T-helper 17 cell (primary cell): ENCODE measurements around the gene AP3S1. TPM values are rescaled to one million over a fixed set of nuclear protein-coding genes. Genes with fewer than 3 reads are reported as not detected.

Experiments
- total RNA-seq, 4 donors: library from RNA in 2 of 4; stranded (reverse) in 2 of 4; gene quantifications; one replicate each; pipeline ENCODE4 v1.2.3 and lab custom pipeline; 2022 to 2026

Gene AP3S1
- total RNA-seq, 2 donors from 2014 or later, result 44.5 to 45.0 TPM

Other genes starting within 250 kb of the AP3S1 start
- under 1 TPM; 0.52 to 0.90 TPM for gene TICAM2, start 239.5 kb upstream of the AP3S1 start, total RNA-seq
- gene TMED7, start 215.9 kb upstream of the AP3S1 start, total RNA-seq, result 10 to 100 TPM; 49.0 to 53.7 TPM
- not detected for gene CDO1, start 25.3 kb upstream of the AP3S1 start, total RNA-seq
- gene ATG12, start 370 bp upstream of the AP3S1 start, total RNA-seq, result 10 to 100 TPM; 58.0 to 64.2 TPM
- gene LVRN, start 120.5 kb downstream of the AP3S1 start, total RNA-seq, result not detected
- not detected for gene ARL14EPL, start 190.5 kb downstream of the AP3S1 start, total RNA-seq
- gene COMMD10, start 243.1 kb downstream of the AP3S1 start, total RNA-seq, result 10 to 100 TPM; 31.3 to 32.5 TPM